NCI-H2196 treated with DMSO at 0.1 percent for 48 hours (cell line): Measurements from ENCODE around the gene SDHA.

Experiments
- DNase-seq: peaks from one replicate; lab custom pipeline; 2025; ENCODE audit not compliant: unreplicated experiment; lab: John Stamatoyannopoulos, UW

The SDHA gene

GRCh38 chr5:185095-186070, 32.7 kb upstream of the SDHA start:
- no peak for DNase-seq

- DNase-seq, result no peak
Measured at GRCh38 chr5:186091-187041, 31.8 kb upstream of the SDHA start.

- DNase-seq, result no peak
Measured at GRCh38 chr5:187042-187431, 31.1 kb upstream of the SDHA start.

- no peak for DNase-seq
Measured at GRCh38 chr5:187617-188451, 30.3 kb upstream of the SDHA start.

- peak; percentile 90 for DNase-seq
Measured at GRCh38 chr5:188488-189481, 29.3 kb upstream of the SDHA start.

GRCh38 chr5:189486-189885, 28.6 kb upstream of the SDHA start:
- DNase-seq, result no peak

- no peak for DNase-seq
Measured at GRCh38 chr5:189976-190365, 28.1 kb upstream of the SDHA start.

GRCh38 chr5:190366-191035, 27.6 kb upstream of the SDHA start:
- no peak for DNase-seq

GRCh38 chr5:191036-191948, 26.8 kb upstream of the SDHA start, which contains the start of gene LRRC14B:
Gene LRRC14B (plus strand): TSS chr5:191495. CDS start chr5:191539, 44 bp downstream.
- no peak for DNase-seq

GRCh38 chr5:191949-192690, 26.0 kb upstream of the SDHA start:
- no peak for DNase-seq

GRCh38 chr5:192691-192969, 25.5 kb upstream of the SDHA start:
- DNase-seq, result no peak

- no peak for DNase-seq
Measured at GRCh38 chr5:192970-193831, 24.9 kb upstream of the SDHA start.

GRCh38 chr5:194102-194501, 24.0 kb upstream of the SDHA start:
- no peak for DNase-seq

- no peak for DNase-seq
Measured at GRCh38 chr5:194603-195209, 23.4 kb upstream of the SDHA start.

- DNase-seq, result no peak
Measured at GRCh38 chr5:195401-196160, 22.5 kb upstream of the SDHA start.
